ENCODE results near the gene NCDN. TPM values are rescaled to one million over a fixed set of nuclear protein-coding genes. Genes with fewer than 3 reads are reported as not detected.
A peak's percentile ranks its signal among the peaks of the same experiment; 100 is the strongest.

Gene NCDN
- total and polyA plus RNA-seq, 4 experiments from 2014 or later: 13.4 to 32.2 (median 24.1) TPM

- no peak overlapping the region for H3K4me3 Mint-ChIP-seq
- H3K4me1 Mint-ChIP-seq: peaks cover 15 to 42% (median 21%) of the 10 kb centered on the region in 4 donors
- ChIA-PET POLR2A (ENCODE audit: partially characterized antibody) (interaction anchor here (1.0 to 1.8 kb wide), 2 partner anchors 57 to 112 kb away, joined by 3 to 8 read pairs; no protein-coding TSS in a partner anchor), CTCF (ENCODE audit: partially characterized antibody) (interaction anchor here (1.3 to 5.2 kb wide), 4 partner anchors 24 to 361 kb away, joined by 3 to 69 read pairs (median 4); no protein-coding TSS in a partner anchor)
- no peaks in the 10 kb centered on the region for H3K9me3 ChIP-seq (ENCODE audit: control insufficient read depth in 1 of 2, low read length in 2 of 2)
- peak overlapping the region in 5 of 7 donors; percentile 22 to 83 (median 74) for H3K27ac Mint-ChIP-seq
- no peak overlapping the region for H3K4me3 ChIP-seq (ENCODE audit: low read length in 2 of 2)
- H3K36me3 ChIP-seq (ENCODE audit: insufficient read depth, low read length): peaks cover 7% of the 10 kb centered on the region
- peaks cover 14% of the 10 kb centered on the region for H3K4me1 ChIP-seq (ENCODE audit: insufficient read depth, low read length)
- no peaks in the 10 kb centered on the region for H3K27me3 ChIP-seq (ENCODE audit: insufficient read depth, low read length)
- DNase-seq: no peak
- intact Hi-C loops (cut with micrococcal nuclease): loop anchor here (10.0 kb wide), 1 partner anchor 82 kb away; the partner anchor contains the start of gene PSMB2
- H3K27me3 Mint-ChIP-seq: no peaks in the 10 kb centered on the region
- no peak overlapping the region for H3K27ac ChIP-seq (ENCODE audit: low read depth, low read length)
- peaks cover 5 to 38% of the 10 kb centered on the region in 2 donors for H3K36me3 Mint-ChIP-seq
- no peaks in the 10 kb centered on the region for H3K9me3 Mint-ChIP-seq
These were observed 5.6 kb downstream of the NCDN start for GRCh38 chr1:35563166-35563565.

GRCh38 chr1:35564037-35564883, 6.7 kb downstream of the NCDN start:
- no peaks in the 10 kb centered on the region for H3K9me3 Mint-ChIP-seq
- CTCF ChIA-PET (ENCODE audit: partially characterized antibody): interaction anchor here (0.6 to 5.9 kb wide), 36 partner anchors 8 to 534 kb away, joined by 3 to 274 read pairs (median 5); partner anchors contain the start of genes C1orf216, CLSPN and TFAP2E
- peak overlapping the region in 1 of 8 donors; percentile 0 for H3K4me3 Mint-ChIP-seq
- Histone ChIP-seq H3K4me3 (ENCODE audit: low read length in 2 of 2) (no peak overlapping the region), H3K27ac (ENCODE audit: low read depth, low read length) (no peak overlapping the region), H3K9me3 (ENCODE audit: control insufficient read depth in 1 of 2, low read length in 2 of 2) (no peaks in the 10 kb centered on the region), H3K4me1 (ENCODE audit: insufficient read depth, low read length) (peaks cover 3% of the 10 kb centered on the region), H3K27me3 (ENCODE audit: insufficient read depth, low read length) (no peaks in the 10 kb centered on the region), H3K36me3 (ENCODE audit: insufficient read depth, low read length) (peaks cover 7% of the 10 kb centered on the region)
- peaks cover 17 to 41% (median 24%) of the 10 kb centered on the region in 4 donors for H3K4me1 Mint-ChIP-seq
- intact Hi-C loops (cut with micrococcal nuclease): loop anchor here (1.0 to 10.0 kb wide), 2 partner anchors 81 to 113 kb away; partner anchors contain the start of gene PSMB2
- POLR2A ChIA-PET (ENCODE audit: partially characterized antibody): interaction anchor here (0.7 to 2.3 kb wide), 9 partner anchors 9 to 205 kb away, joined by 3 to 23 read pairs (median 3); partner anchors contain the start of genes CLSPN and TFAP2E
- peak overlapping the region; percentile 68 to 93 (median 70) for H3K27ac Mint-ChIP-seq
- H3K36me3 Mint-ChIP-seq: peaks cover 5 to 33% of the 10 kb centered on the region in 2 donors
- DNase-seq: peak; percentile 70 to 78 (median 74)
- H3K27me3 Mint-ChIP-seq: no peaks in the 10 kb centered on the region

GRCh38 chr1:35564884-35565741, 7.5 kb downstream of the NCDN start:
- POLR2A ChIA-PET (ENCODE audit: partially characterized antibody): interaction anchor here (0.7 to 2.3 kb wide), 9 partner anchors 8 to 205 kb away, joined by 3 to 23 read pairs (median 3); partner anchors contain the start of genes CLSPN and TFAP2E
- no peaks in the 10 kb centered on the region for H3K9me3 Mint-ChIP-seq
- peaks cover 5 to 28% of the 10 kb centered on the region in 2 donors for H3K36me3 Mint-ChIP-seq
- Histone ChIP-seq H3K9me3 (ENCODE audit: control insufficient read depth in 1 of 2, low read length in 2 of 2) (no peaks in the 10 kb centered on the region), H3K4me3 (ENCODE audit: low read length in 2 of 2) (no peak overlapping the region), H3K4me1 (ENCODE audit: insufficient read depth, low read length) (no peaks in the 10 kb centered on the region), H3K36me3 (ENCODE audit: insufficient read depth, low read length) (peaks cover 7% of the 10 kb centered on the region), H3K27me3 (ENCODE audit: insufficient read depth, low read length) (no peaks in the 10 kb centered on the region), H3K27ac (ENCODE audit: low read depth, low read length) (no peak overlapping the region)
- no peak for DNase-seq
- H3K4me1 Mint-ChIP-seq: peaks cover 14 to 34% (median 20%) of the 10 kb centered on the region in 4 donors
- no peaks in the 10 kb centered on the region for H3K27me3 Mint-ChIP-seq
- H3K4me3 Mint-ChIP-seq: peak overlapping the region in 1 of 8 donors; percentile 0
- H3K27ac Mint-ChIP-seq: peak overlapping the region in 6 of 7 donors; percentile 68 to 86 (median 70)
- CTCF ChIA-PET (ENCODE audit: partially characterized antibody): interaction anchor here (0.6 to 5.9 kb wide), 36 partner anchors 8 to 535 kb away, joined by 3 to 274 read pairs (median 5); partner anchors contain the start of genes C1orf216, CLSPN and TFAP2E
- intact Hi-C loops (cut with micrococcal nuclease): loop anchor here (1.0 to 10.0 kb wide), 2 partner anchors 80 to 114 kb away; partner anchors contain the start of gene PSMB2

- peaks cover 5 to 28% of the 10 kb centered on the region in 2 donors for H3K36me3 Mint-ChIP-seq
- H3K4me3 ChIP-seq (ENCODE audit: low read length in 2 of 2): no peak overlapping the region
- ChIA-PET CTCF (ENCODE audit: partially characterized antibody) (interaction anchor here (1.1 to 5.9 kb wide), 20 partner anchors 8 to 214 kb away, joined by 3 to 274 read pairs (median 6); partner anchors contain the start of genes C1orf216, CLSPN, KIAA0319L and NCDN), POLR2A (ENCODE audit: partially characterized antibody) (interaction anchor here (1.1 to 2.3 kb wide), 4 partner anchors 26 to 204 kb away, joined by 3 to 23 read pairs (median 4); partner anchors contain the start of gene CLSPN)
- H3K4me1 Mint-ChIP-seq: peaks cover 14 to 34% (median 20%) of the 10 kb centered on the region in 4 donors
- no peak overlapping the region for H3K27ac ChIP-seq (ENCODE audit: low read depth, low read length)
- H3K9me3 Mint-ChIP-seq: no peaks in the 10 kb centered on the region
- peaks cover 7% of the 10 kb centered on the region for H3K36me3 ChIP-seq (ENCODE audit: insufficient read depth, low read length)
- intact Hi-C loops (cut with micrococcal nuclease): loop anchor here (10.0 kb wide), 1 partner anchor 79 kb away; the partner anchor contains the start of gene PSMB2
- H3K27me3 ChIP-seq (ENCODE audit: insufficient read depth, low read length): no peaks in the 10 kb centered on the region
- H3K27ac Mint-ChIP-seq: no peak overlapping the region
- no peak overlapping the region for H3K4me3 Mint-ChIP-seq
- no peaks in the 10 kb centered on the region for H3K9me3 ChIP-seq (ENCODE audit: control insufficient read depth in 1 of 2, low read length in 2 of 2)
- DNase-seq: no peak
- H3K27me3 Mint-ChIP-seq: no peaks in the 10 kb centered on the region
- no peaks in the 10 kb centered on the region for H3K4me1 ChIP-seq (ENCODE audit: insufficient read depth, low read length)
These were observed 8.1 kb downstream of the NCDN start for GRCh38 chr1:35565742-35566133.

GRCh38 chr1:35567947-35568558, 10.5 kb downstream of the NCDN start:
- no peaks in the 10 kb centered on the region for H3K27me3 Mint-ChIP-seq
- intact Hi-C loops (cut with micrococcal nuclease): loop anchor here (10.0 kb wide), 1 partner anchor 77 kb away; the partner anchor contains the start of gene PSMB2

More at GRCh38 chr1:35567947-35568558, 10.5 kb downstream of the NCDN start:
- POLR2A ChIA-PET (ENCODE audit: partially characterized antibody): interaction anchor here (1.1 to 2.1 kb wide), 5 partner anchors 10 to 156 kb away, joined by 3 to 14 read pairs (median 9); partner anchors contain the start of genes KIAA0319L and NCDN
- H3K9me3 ChIP-seq (ENCODE audit: control insufficient read depth in 1 of 2, low read length in 2 of 2): no peaks in the 10 kb centered on the region
- H3K4me3 Mint-ChIP-seq: no peak overlapping the region
- CTCF ChIA-PET (ENCODE audit: partially characterized antibody): interaction anchor here (0.8 to 5.9 kb wide), 31 partner anchors 9 to 241 kb away, joined by 3 to 274 read pairs (median 4); partner anchors contain the start of genes C1orf216, CLSPN, KIAA0319L and NCDN
- no peaks in the 10 kb centered on the region for H3K27me3 ChIP-seq (ENCODE audit: insufficient read depth, low read length)
- peaks cover 7% of the 10 kb centered on the region for H3K36me3 ChIP-seq (ENCODE audit: insufficient read depth, low read length)
- no peak overlapping the region for H3K4me3 ChIP-seq (ENCODE audit: low read length in 2 of 2)
- no peak overlapping the region for H3K27ac ChIP-seq (ENCODE audit: low read depth, low read length)
- peaks cover 5 to 13% of the 10 kb centered on the region in 2 donors for H3K36me3 Mint-ChIP-seq
- H3K4me1 ChIP-seq (ENCODE audit: insufficient read depth, low read length): peaks cover 5% of the 10 kb centered on the region
- peaks cover 0 to 2% (median 0%) of the 10 kb centered on the region in 8 donors for H3K9me3 Mint-ChIP-seq
- H3K27ac Mint-ChIP-seq: no peak overlapping the region
- DNase-seq: no peak
- H3K4me1 Mint-ChIP-seq: peaks cover 8 to 24% (median 18%) of the 10 kb centered on the region in 4 donors

All from CD4-positive, alpha-beta memory T cell (primary cell).